Tibial nerve (tissue), 4 donors: Measurements from ENCODE around the gene THNSL1. TPM values are rescaled to one million over a fixed set of nuclear protein-coding genes. Genes with fewer than 3 reads are reported as not detected.

Experiments
- DNase-seq, 2 donors: peaks; one replicate each; pipeline ENCODE4 v3.0.0-alpha.2; 2019; ENCODE audit warnings: low spot score in 2 of 2
- H3K27ac ChIP-seq, 4 donors: fragments of 200-600 bp; sonication (generic) in 3 of 4; one replicate each; pipeline ENCODE4 v1.5.1; 2017 to 2019; ENCODE audit warnings: mild to moderate bottlenecking in 1 of 4
- H3K27me3 ChIP-seq, 2 donors: fragments of 200-600 bp; sonication (generic) in 1 of 2; one replicate each; pipeline versions ENCODE4 v1.5.1 to v1.6.0; 2017 to 2019
- H3K36me3 ChIP-seq, 3 donors: fragments of 200-600 bp; sonication (generic); one replicate each; pipeline ENCODE4 v1.5.1; 2018 to 2019
- H3K4me1 ChIP-seq, 4 donors: fragments of 200-600 bp; sonication (generic) in 3 of 4; one replicate each; pipeline ENCODE4 v1.5.1; 2017 to 2019
- H3K4me3 ChIP-seq, 4 donors: fragments of 200-600 bp; sonication (generic) in 3 of 4; one replicate each; pipeline ENCODE4 v1.5.1; 2017 to 2019; ENCODE audit warnings: mild to moderate bottlenecking in 1 of 4, moderate library complexity in 1 of 4
- H3K9me3 ChIP-seq, 4 donors: fragments of 200-600 bp; sonication (generic) in 3 of 4; one replicate each; pipeline ENCODE4 v1.5.1; 2017 to 2019
- CTCF ChIP-seq, 5 experiments: fragments of 200-600 bp in 3 of 5; fragments of 450-650 bp in 2 of 5; sonication (generic) in 3 of 5; IDR thresholded peaks; one replicate each; pipeline ENCODE4 v1.5.1; 2016 to 2019; ENCODE audit warnings: antibody characterized with exemption in 5 of 5, mild to moderate bottlenecking in 3 of 5, moderate library complexity in 2 of 5
- EP300 ChIP-seq, 2 donors: sonication (generic); formaldehyde crosslinking; IDR thresholded peaks; one replicate each; pipeline ENCODE4 v1.6.1; 2017; ENCODE audit warnings: antibody characterized with exemption in 2 of 2, mild to moderate bottlenecking in 1 of 2
- POLR2A ChIP-seq, 2 donors: fragments of 450-650 bp; IDR thresholded peaks; one replicate each; pipeline ENCODE4 v1.6.1; 2017; ENCODE audit warnings: antibody characterized with exemption in 2 of 2, mild to moderate bottlenecking in 2 of 2, moderate library complexity in 2 of 2
- WGBS, 2 donors: methylation state at CpG; one replicate each; pipeline ENCODE4 v1.1.5; 2018; 5-methylcytosine and 5-hydroxymethylcytosine counted together
- total RNA-seq, 4 donors: library from RNA; depleted of rRNA; stranded (reverse); fragments of >200 nt; gene quantifications; one replicate each; pipeline ENCODE4 v1.1.0, GENCODE V29; 2016

Gene THNSL1
- total RNA-seq, 4 donors from 2014 or later = 1.5 to 2.7 (median 1.8) TPM

- H3K4me3 ChIP-seq = peak overlapping the region in 3 of 4 donors; percentile 66 to 76 (median 67)
These were observed 1.2 kb downstream of the THNSL1 start for GRCh38 chr10:25017661-25018060.

GRCh38 chr10:25018703-25019102 is 2.3 kb downstream of the THNSL1 start:
- Histone ChIP-seq H3K27me3 (no peaks in the 10 kb centered on the region), H3K9me3 (no peaks in the 10 kb centered on the region), H3K36me3 (no peaks in the 10 kb centered on the region), H3K27ac (no peak overlapping the region), H3K4me1 (peaks cover 0 to 16% (median 0%) of the 10 kb centered on the region in 4 donors), H3K4me3 (no peak overlapping the region)
- no peak for TF ChIP-seq CTCF (IDR thresholded peaks at IDR 0.05)
- no peak for DNase-seq
- 92 to 97% methylated on average over 3 of the region's 3 CpGs for WGBS, 2 donors

More at GRCh38 chr10:25017661-25018060, 1.2 kb downstream of the THNSL1 start:
- TF ChIP-seq POLR2A (IDR thresholded peaks at IDR 0.05) = no peak
- no peak for TF ChIP-seq EP300 (IDR thresholded peaks at IDR 0.05)
- Histone ChIP-seq H3K27me3 (no peaks in the 10 kb centered on the region), H3K36me3 (no peaks in the 10 kb centered on the region), H3K27ac (peak overlapping the region; percentile 83 to 94 (median 91)), H3K9me3 (no peaks in the 10 kb centered on the region), H3K4me1 (peaks cover 0 to 16% (median 0%) of the 10 kb centered on the region in 4 donors)
- WGBS, 2 donors = 91 to 93% methylated on average over 6 of the region's 6 CpGs
- no peak for DNase-seq

GRCh38 chr10:25023278-25023677 is 6.9 kb downstream of the THNSL1 start:
- Histone ChIP-seq H3K36me3 (no peaks in the 10 kb centered on the region), H3K4me3 (no peak overlapping the region), H3K27ac (no peak overlapping the region), H3K27me3 (no peaks in the 10 kb centered on the region), H3K4me1 (peaks cover 0 to 8% (median 0%) of the 10 kb centered on the region in 4 donors), H3K9me3 (no peaks in the 10 kb centered on the region)
- DNase-seq = no peak
- peak in 1 of 2 donors; percentile 16 for TF ChIP-seq EP300 (IDR thresholded peaks at IDR 0.05)
- no peak for TF ChIP-seq CTCF (IDR thresholded peaks at IDR 0.05)
- no peak for TF ChIP-seq POLR2A (IDR thresholded peaks at IDR 0.05)
- 63 to 64% methylated on average over 3 of the region's 3 CpGs for WGBS, 2 donors

- peaks cover 0 to 8% (median 0%) of the 10 kb centered on the region in 4 donors for H3K4me1 ChIP-seq
- H3K9me3 ChIP-seq = no peaks in the 10 kb centered on the region
- no peaks in the 10 kb centered on the region for H3K27me3 ChIP-seq
- H3K36me3 ChIP-seq = no peaks in the 10 kb centered on the region
- H3K4me3 ChIP-seq = peak overlapping the region in 1 of 4 donors; percentile 27
- 54 to 72% methylated on average over 8 of the region's 8 CpGs for WGBS, 2 donors
- DNase-seq = no peak
- TF ChIP-seq EP300 (IDR thresholded peaks at IDR 0.05) (peak in 1 of 2 donors; percentile 15), POLR2A (IDR thresholded peaks at IDR 0.05) (no peak), CTCF (IDR thresholded peaks at IDR 0.05) (no peak)
- peak overlapping the region in 2 of 4 donors; percentile 15 to 41 for H3K27ac ChIP-seq
These were observed 8.1 kb downstream of the THNSL1 start for GRCh38 chr10:25024528-25024927.

GRCh38 chr10:25026463-25026862 is 10.1 kb downstream of the THNSL1 start:
- WGBS, 2 donors = 62 to 78% methylated on average over 1 of the region's 1 CpG
- Histone ChIP-seq H3K27me3 (no peaks in the 10 kb centered on the region), H3K27ac (no peak overlapping the region), H3K36me3 (peaks cover 0 to 5% (median 0%) of the 10 kb centered on the region in 3 donors), H3K9me3 (peaks cover 0 to 3% (median 0%) of the 10 kb centered on the region in 4 donors), H3K4me3 (no peak overlapping the region), H3K4me1 (peaks cover 0 to 8% (median 0%) of the 10 kb centered on the region in 4 donors)
- no peak for TF ChIP-seq POLR2A (IDR thresholded peaks at IDR 0.05)
- TF ChIP-seq CTCF (IDR thresholded peaks at IDR 0.05) = peak in 2 of 5 experiments; percentile 4 to 15
- TF ChIP-seq EP300 (IDR thresholded peaks at IDR 0.05) = no peak
- no peak for DNase-seq
